ENCODE data around the gene KCNK7.
A peak's percentile ranks its signal among the peaks of the same experiment; 100 is the strongest.

The KCNK7 gene

DNA sequence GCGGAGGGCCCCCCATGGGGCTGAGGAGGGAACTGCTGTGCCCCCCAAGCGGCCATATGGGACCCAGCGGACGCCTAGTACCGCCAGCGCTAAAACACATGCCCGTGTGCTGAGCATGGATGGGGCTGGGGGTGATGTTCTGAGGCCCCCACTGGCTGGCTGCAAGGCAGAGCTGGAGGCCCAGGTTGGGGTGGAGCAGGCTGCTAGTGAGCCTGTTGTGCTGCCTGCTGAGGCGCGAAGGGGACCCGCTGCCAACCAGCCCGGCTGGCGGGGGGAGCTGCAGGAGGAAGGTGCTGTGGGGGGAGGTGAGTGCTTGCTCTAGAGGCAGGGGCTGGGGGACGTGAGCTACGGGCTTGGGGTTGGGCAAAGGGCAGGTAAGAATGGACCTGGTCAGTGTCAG lies 23.2 kb upstream of the KCNK7 start:
- no peak for TF ChIP-seq CTCF (conservative IDR thresholded peaks at IDR 0.05)
- H3K27ac ChIP-seq = peak overlapping the region; percentile 99; the same call in 1 of the 2 replicates

GRCh38 chr11:65617990-65618751 lies 22.6 kb upstream of the KCNK7 start:
- TF ChIP-seq CTCF (conservative IDR thresholded peaks at IDR 0.05) = no peak

DNA sequence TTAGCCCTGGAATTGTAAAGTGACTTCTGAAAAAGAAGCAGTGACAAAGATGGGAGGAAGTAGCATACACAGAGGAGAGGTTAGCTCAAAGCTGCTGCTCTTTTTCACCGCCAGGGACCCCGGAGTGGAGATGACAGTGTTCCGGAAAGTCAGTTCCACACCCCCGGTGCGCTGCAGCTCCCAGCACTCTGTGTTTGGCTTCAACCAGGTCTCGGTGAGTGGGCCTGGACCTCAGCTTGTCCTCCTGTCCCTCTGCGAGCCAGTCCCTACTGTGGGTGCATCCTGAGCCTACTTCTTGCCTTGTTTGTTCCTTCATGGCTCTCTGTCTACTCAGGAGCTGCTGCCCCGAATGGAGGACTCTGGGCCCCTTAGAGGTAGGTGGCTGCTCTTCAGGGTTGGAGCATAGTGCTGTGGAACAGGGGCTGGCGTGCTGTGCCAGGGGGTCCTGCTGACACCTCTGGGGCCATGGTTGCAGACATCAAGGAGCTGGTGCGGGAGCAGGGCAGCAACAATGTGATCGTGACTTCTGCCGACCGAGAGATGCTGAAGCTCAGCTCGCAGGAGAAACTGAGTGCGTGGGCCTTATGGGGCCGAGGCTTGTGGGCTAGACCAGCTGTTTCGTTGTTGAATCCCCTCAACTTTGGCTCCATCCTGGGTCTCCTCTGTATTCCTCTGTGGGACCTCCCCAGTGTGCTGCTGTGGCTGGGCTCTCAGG lies 21.7 kb upstream of the KCNK7 start:
- peak overlapping the region; percentile 99 for H3K27ac ChIP-seq
- no peak for TF ChIP-seq CTCF (conservative IDR thresholded peaks at IDR 0.05)

More at GRCh38 chr11:65617990-65618751, 22.6 kb upstream of the KCNK7 start:
- peak overlapping the region; percentile 99; the same call in 1 of the 2 replicates for H3K27ac ChIP-seq

DNA sequence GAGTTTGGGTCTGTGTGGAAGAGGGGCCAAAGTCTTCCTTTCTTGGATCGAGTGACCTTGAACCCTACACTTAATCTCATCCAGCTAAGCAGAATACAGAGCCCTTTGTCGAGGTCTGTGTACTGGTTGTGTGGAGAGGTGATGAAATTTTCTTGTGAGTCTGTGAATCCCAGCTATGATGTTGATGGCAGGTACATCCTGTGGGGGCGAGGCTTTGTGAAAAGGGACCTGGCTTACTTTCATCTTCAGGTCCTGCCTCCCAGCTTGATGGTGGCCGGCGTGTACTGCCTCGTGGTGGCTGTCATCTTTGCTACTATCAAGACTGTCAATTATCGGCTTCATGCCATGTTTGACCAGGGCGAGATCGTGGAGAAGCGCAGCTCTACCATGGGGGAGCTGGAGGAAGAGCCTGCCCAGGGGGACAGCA lies 21.0 kb upstream of the KCNK7 start:
- H3K27ac ChIP-seq = peak overlapping the region; percentile 99
- TF ChIP-seq CTCF (conservative IDR thresholded peaks at IDR 0.05) = no peak

DNA sequence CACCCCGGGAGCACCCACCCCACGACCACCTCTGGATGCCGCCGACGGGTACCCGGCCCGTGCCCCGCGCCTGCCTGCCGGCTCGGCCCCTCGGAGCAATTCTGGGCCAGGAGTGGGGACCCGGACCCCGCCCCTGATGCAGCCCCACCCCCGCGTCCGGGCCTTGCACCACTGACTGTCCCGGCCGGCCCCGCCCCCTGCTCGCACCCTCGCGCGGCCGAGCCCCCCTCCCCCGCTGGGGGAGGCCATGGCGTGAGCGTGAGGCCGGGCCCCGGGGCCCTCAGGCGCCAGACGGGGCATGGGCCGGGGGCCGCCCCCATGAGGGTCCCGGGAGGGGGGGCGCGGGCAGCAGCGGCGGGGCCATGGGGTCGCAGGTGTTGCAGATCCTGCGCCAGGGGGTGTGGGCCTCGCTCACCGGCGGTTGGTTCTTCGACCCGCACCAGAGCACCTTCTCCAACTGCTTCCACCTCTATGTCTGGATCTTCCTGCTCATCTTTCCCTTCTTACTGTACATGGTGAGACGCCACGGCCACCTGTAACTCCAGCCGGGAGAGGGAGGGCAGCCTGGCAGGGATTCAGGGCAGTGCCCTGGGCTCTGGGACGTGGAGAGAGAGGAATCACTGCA lies 20.5 kb upstream of the KCNK7 start:
- no peak for TF ChIP-seq CTCF (conservative IDR thresholded peaks at IDR 0.05)
- H3K27ac ChIP-seq = peak overlapping the region; percentile 99

DNA sequence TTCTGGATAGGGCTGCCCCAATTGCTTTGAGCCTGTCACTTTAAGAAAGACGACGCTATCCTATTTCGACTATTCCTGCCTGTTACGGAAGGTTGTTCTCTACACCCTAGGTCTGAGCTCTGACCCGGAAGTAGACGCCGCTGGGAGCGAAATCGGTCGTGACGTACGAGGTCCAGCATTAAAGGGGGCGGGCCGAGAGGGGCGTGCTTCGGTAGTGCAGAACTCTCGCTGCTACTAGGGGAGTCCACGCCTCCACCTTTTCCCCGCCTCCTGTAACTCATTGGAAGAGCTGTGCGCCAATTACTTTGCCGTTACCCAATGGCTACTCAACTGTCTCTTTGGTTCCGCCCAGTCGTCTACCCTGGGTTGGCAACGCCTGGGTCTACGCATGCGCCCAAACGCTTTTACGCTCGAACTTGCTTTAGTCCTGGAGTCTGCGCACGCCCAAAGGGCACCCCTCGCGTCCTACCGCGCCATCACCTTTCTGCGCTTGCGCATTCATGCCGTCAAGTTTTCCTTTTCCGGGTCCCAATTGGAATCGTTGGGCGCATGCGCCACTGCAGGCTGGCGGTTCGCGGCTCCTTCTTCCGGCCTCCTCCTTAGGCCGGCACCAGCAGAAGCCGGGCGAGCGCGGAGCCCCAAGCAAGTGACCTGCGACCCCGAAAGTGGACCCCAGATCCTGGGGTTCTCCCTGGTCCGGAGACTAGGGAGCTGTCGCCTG lies 19.8 kb upstream of the KCNK7 start, which contains the start of gene PCNX3:
PCNX3 (plus strand) TSS at position 548 of the 721 bp plus-strand sequence. CDS start 536 bp downstream, outside the sequence.
- peak within 1 kb of the TSS; percentile 99 for H3K27ac ChIP-seq
- no peak for TF ChIP-seq CTCF (conservative IDR thresholded peaks at IDR 0.05)

Data from VCaP (cell line).